Loucy (cell line): ENCODE results near the gene SLC25A21.

ENCODE experiments used
- CTCF ChIP-seq: fragments of 200-600 bp; sonication (generic); conservative IDR thresholded peaks from 2 replicates; pipeline ENCODE4 v1.5.1; 2014; ENCODE audit warnings: mild to moderate bottlenecking, antibody characterized with exemption, low read length
- EZH2phosphoT487 ChIP-seq: fragments of 200-600 bp; IDR thresholded peaks from 2 replicates; pipeline ENCODE4 v1.6.1; 2018; ENCODE audit warnings: antibody characterized with exemption, mild to moderate bottlenecking, moderate library complexity, borderline replicate concordance

- TF ChIP-seq EZH2phosphoT487, result no peak
- no peak for TF ChIP-seq CTCF
Measured at GRCh38 chr14:37090026-37090425, 82.4 kb downstream of the SLC25A21 start.
